OCI-LY1 (cell line): Measurements from ENCODE around the gene UBQLN4.

ENCODE experiments used
- EZH2 ChIP-seq: fragments of 200-600 bp; sonication (generic), shearing (Covaris generic); IDR thresholded peaks from 2 replicates; pipeline ENCODE4 v1.8.0; 2017; ENCODE audit warnings: borderline replicate concordance, mixed run types, mild to moderate bottlenecking, antibody characterized with exemption, low read length, moderate library complexity, mixed read lengths
- TF ChIP-seq, protein P1 (sequence below): fragments of 200-600 bp; sonication (generic), shearing (Covaris generic); IDR thresholded peaks from 2 replicates; pipeline ENCODE4 v1.5.1; 2017; ENCODE audit warnings: mild to moderate bottlenecking, antibody characterized with exemption, low read length, moderate library complexity, mixed read lengths

GRCh38 chr1:156051011-156051725, 2.4 kb downstream of the UBQLN4 start:
- TF ChIP-seq, protein P1, sequence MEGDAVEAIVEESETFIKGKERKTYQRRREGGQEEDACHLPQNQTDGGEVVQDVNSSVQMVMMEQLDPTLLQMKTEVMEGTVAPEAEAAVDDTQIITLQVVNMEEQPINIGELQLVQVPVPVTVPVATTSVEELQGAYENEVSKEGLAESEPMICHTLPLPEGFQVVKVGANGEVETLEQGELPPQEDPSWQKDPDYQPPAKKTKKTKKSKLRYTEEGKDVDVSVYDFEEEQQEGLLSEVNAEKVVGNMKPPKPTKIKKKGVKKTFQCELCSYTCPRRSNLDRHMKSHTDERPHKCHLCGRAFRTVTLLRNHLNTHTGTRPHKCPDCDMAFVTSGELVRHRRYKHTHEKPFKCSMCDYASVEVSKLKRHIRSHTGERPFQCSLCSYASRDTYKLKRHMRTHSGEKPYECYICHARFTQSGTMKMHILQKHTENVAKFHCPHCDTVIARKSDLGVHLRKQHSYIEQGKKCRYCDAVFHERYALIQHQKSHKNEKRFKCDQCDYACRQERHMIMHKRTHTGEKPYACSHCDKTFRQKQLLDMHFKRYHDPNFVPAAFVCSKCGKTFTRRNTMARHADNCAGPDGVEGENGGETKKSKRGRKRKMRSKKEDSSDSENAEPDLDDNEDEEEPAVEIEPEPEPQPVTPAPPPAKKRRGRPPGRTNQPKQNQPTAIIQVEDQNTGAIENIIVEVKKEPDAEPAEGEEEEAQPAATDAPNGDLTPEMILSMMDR = no peak
- no peak for TF ChIP-seq EZH2
